Posterior cingulate gyrus (tissue), 11 donors: ENCODE results near the gene P2RX6.

Experiments
- DNase-seq, 10 donors: peaks; one replicate each; pipeline versions ENCODE4 v3.0.0 to v3.0.0-alpha.2; 2020 to 2021; ENCODE audit warnings: mixed read lengths in 3 of 10
- intact Hi-C: fragments of 100-400 bp; cut with DNase I; formaldehyde crosslinking; loops from one replicate; pipeline ENCODE4 v1.15.1; 2023

P2RX6 gene

DNA sequence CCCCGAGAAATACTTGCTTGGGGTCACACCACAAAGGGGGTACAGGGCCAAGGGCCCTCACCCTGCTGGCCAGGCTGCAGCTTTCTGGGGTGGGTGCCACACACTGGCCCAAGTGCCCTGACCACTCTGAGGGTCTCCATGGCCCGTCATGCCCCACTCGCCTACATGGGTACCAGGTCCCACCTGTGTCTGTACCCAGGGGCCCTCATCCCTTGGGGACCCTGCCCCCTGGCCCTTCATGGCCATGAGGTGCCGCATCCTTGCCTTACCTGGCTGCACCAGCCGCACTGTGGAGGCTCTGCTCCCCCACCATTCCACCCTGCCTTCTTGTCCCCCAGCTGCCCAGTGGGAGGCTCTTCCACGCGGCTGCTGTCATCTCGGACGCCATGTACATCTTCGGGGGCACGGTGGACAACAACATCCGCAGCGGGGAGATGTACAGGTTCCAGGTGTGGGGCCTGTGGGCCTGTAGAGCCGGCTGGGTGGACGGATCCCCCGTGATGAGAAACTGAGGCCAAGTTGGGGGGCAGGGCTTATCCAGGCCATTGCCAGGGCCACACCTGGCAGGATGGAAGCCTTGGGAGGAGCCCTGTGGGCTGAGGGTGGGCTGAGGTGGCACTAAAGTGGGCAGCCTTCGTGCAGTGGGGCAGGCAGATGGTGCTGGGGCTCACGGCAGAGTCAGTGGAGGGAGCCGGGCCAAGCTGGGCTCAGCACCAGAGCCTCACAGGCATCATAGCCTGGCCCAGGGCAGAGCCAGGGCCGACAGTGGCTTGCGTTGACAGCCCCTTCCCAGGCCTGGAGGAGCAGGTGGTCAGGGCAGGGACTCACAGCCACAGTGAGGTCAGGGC, 22.3 kb upstream of the P2RX6 start:
- intact Hi-C loops: no loop called here
- DNase-seq: peak in 1 of 10 donors; percentile 74

DNA sequence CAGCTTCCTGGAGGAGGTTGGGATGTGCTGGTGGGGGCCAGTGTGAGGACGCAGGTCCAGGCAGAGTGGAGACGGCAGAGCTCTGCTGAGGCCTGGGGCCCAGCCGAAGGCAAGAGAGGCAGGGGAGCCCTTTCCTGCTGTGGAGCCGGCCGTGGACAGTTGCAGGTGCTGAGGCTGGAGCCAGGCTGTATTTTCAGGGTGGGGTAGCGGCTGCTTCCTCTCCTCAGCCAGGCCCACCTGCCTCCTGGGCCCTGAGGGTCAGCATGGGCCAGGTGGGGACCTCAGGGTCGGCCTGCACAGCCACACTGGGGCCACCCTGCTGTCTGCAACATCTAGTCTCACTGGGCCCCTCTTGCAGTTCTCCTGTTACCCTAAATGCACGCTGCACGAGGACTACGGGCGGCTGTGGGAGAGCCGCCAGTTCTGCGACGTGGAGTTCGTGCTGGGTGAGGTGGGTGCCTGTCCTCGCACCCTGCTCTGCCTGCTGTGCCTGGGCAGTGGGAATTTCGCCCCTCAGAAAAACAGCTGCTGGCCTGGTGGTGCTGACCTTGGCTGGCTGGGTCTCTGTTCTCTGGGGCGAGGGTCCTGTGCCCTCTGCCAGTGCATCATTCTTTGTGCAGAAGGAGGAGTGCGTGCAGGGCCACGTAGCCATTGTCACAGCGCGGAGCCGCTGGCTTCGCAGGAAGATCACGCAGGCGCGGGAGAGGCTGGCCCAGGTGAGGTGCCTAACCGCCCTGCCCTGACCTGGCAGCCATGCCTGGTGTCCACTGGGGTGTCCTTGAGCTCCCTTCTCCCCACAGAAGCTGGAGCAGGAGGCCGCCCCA, 21.4 kb upstream of the P2RX6 start:
- intact Hi-C loops: no loop called here
- DNase-seq: peak in 1 of 10 donors; percentile 73

DNA sequence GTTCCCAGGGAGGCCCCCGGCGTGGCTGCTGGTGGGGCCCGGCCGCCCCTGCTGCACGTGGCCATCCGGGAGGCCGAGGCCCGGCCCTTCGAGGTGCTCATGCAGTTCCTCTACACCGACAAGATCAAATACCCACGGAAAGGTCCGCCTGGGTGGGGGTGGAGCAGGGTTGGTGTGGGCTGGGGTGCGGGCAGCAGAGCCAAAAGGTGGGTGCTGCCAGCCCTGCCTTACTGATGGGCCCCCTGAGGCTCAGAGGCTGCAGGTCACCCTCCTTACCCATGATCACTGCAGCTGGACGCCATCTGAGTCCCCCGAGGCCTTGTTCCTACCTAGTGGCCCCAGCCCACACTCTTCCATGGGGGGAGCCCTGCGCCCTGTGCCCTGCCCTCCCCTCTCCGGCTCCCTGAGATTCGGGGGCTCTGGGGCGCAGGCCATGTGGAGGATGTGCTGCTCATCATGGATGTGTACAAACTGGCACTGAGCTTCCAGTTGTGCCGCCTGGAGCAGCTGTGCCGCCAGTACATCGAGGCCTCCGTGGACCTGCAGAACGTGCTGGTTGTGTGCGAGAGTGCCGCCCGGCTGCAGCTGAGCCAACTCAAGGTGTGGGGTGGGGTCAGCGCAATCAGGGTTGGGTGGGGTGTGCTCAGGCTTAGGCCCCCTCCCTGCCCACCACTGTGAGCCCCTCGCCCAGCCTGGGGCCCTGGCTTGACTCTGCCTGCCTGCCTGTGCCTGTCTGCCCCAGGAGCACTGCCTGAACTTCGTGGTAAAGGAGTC, 20.6 kb upstream of the P2RX6 start:
- intact Hi-C loops: no loop called here
- DNase-seq: peak in 1 of 10 donors; percentile 79

DNA sequence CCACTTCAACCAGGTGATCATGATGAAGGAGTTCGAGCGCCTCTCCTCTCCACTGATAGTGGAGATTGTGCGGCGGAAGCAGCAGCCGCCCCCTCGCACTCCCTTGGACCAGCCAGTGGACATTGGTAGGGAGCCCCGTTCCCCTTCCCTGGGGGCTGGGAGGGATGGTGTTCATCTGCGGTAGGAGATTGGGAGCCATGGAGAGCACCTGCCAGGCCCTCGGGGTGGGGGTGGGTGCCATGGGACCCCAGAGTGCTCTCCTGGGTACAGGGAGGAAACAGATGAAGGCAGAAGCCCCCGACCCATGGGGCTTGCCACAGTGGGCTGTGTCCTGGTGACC, 20.1 kb upstream of the P2RX6 start:
- DNase-seq: no peak
- intact Hi-C loops: no loop called here

DNA sequence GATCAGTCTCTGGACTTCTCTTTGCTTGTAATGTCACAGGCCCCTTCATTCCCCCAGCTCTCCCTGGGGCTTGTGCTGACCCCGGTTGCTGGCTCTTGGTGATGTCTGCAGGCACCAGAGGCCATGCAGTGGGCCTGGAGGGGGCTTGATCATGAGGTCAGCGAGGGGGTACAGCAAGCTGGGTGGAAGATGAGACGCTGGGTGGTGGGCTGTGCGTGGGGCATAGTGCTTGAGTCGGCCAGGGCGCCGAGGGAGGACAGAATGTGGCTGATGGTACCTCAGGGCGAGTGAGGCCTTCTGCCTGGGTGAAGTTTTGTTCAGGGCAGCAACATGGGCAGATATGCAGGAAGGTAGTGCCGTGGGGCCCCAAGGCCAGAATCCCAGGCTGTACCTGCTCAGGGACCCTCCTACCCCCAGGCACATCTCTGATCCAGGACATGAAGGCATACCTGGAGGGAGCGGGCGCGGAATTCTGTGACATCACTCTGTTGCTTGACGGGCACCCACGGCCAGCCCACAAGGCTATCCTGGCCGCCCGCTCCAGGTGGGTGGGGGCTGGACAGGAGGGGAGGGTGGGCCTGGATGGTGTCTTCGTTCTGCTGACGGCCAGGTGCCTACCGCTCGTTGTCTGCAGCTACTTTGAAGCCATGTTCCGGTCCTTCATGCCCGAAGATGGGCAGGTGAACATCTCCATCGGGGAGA, 19.5 kb upstream of the P2RX6 start:
- intact Hi-C loops: no loop called here
- peak in 1 of 10 donors; percentile 73 for DNase-seq

DNA sequence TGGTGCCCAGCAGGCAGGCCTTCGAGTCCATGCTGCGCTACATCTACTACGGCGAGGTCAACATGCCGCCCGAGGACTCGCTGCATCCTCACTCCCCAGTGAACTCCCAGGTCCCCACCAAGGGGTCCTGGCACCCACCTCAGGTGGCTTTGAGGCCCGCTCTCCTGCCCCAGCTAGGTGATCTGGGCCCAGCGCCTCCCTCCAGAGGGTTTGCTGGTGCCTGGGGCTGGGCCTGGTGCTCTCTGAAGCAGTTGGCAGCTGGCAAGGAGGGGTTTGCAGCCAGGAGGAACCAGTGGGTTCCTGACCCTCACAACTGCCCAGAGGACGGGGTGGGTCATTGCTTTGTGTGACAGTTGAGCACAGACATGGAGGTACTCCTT, 18.9 kb upstream of the P2RX6 start:
- intact Hi-C loops: no loop called here
- peak in 1 of 10 donors; percentile 73 for DNase-seq

DNA sequence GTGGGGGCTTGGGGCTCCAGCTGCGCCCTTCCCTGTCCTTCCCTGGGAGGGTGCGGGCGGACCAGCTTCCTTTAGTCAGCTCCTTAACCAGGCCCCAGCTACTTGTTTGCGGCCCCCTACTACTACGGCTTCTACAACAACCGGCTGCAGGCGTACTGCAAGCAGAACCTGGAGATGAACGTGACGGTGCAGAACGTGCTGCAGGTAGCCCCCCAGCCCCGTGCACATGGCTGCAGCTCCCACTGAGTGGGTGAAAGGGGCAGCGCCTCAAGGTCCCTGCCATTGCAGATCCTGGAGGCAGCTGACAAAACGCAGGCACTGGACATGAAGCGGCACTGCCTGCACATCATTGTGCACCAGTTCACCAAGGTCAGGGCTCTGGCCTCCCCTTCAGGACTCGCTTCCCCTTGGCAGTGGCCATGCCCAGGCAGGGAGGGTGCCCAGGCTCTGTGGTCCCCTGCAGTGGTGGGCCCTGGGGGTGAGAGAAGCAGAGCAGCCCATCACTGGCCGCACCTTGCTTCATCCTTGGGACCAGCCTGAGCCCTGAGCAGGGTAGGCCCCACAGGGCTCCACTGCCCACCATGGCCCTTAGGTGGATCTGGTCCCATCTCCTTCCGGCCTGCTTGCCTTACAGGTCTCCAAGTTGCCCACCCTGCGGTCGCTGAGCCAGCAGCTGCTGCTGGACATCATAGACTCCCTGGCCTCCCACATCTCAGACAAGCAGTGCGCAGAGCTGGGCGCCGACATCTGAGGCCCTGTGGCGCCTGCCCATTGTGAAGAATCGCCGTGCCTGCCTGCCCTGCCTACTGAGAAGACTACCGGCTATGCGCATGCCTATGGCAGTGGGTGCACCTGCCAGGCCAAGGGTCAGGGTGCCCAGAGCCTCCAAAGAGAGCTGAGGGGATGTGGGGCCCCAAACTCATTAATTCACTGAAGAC, 18.1 kb upstream of the P2RX6 start:
- DNase-seq: peak in 1 of 10 donors; percentile 82
- intact Hi-C loops: no loop called here

DNA sequence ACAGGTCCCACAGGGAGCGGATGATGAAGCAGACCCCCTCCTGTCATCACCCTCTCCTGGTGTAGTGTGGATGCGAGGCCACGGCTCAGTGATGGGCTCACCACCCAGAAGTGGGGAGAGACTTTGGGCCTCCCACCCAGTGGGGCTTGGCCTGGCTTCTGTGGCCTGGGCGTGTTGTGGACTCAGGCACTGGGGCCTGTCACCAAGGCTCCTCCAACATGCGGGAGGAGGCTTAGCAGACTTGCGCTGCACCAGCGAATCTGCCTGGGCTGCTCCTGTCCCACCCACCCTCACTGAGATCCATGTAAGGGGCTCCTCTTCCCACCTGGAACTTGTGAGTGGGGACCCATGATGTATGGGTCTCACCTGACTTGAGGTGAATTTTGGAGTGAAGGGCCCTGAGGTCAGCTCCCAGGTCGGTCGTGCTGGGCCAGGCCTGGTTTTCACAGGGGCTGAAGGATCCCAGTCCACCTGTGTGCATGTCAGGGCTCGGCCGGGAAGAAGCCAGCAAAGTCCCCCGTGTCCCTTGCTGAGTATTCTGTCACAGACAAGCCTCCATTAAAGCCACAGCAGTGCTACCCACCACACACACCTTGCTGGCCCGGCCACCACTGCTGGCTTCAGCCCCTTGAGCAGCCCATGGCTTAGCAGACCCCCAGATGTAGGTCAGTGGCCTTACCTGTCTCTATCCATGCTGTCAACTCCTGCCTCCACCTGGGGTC, 17.3 kb upstream of the P2RX6 start:
- peak in 1 of 10 donors; percentile 70 for DNase-seq
- intact Hi-C loops: no loop called here

DNA sequence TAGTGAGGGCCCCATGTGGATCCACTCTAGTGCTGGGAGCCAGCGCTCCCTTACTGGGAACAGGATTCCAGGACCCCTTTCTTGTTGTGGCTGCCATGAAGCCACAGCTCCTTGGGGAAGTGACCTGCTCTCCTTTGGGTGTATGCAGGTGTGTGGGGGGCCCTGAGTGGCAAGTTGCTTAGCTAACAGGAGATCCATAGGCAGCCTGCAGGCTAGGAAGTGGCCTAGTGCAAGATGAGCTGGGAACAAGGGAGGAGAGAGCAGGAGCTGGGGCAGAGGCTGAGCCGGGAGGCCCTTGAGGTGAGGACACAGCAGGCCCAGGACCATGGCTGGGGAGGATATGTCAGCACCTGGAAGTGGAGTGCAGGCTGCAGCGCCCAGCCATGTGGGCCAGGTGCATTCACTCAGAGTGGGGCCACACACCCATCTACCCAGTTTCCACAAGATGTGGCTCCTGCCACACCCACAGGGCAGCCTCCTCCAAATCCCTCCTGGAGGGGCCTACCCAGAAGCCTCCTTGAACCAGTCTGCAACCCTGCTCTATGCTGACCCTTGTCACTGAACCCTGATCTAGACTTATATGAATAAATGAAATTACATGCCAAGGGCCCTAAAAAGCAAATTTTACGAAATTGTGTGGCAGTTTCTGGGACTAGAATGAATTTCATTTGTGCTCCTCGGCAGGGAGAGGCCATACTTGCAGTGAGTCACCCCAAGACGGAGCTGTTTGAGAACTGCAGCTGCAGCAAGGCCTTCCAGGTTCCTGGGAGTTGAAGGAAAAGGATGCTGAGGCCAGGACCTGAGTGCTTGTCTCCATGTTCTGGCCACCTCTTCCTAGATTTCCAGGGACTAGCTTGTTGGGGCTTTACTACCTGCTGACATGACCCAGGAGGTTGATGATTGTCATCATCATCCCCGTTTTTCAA, 16.3 kb upstream of the P2RX6 start:
- intact Hi-C loops: no loop called here
- peak in 1 of 10 donors; percentile 79 for DNase-seq

DNA sequence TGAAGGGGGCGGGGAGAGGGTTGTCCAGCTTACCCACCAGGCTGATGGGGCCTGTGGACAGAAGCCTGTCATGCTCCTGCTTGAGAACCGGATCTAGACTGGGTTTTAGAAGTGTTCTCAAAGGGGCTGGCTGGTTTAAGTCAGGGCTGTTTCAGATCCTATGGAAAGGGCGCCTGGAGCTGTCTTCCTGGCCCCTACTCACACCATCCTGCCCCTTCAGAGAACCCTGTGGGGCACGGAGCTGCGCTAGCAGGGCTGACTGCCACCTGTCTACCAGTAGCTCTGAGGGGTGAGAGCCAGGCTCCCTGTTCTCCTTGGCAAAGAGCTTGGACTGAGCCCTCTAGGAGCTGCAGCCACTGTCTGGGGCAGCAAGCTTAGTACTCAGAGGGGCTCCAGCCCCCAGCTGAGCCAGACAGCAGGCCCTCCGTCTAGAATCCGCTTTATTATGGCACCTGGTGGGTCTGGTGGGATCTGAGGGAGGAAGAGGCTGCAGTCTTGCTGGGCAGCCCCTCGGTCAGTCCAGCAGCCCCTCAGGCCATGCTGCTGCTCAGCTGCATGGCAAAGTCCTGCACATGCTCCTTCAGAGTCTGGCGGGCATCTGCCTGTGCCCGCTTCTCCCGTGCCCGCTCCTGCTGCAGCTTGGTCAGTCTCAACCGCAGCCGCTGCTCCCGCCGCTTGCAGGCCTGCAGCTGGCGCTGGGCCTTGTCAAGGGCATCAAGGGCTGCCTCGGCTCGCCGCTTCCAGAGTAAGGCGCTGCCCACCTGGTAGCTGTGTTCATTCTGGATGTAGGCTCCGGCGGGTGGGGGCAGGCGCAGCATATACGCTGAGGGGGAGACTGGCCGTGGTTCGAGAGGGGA, 15.4 kb upstream of the P2RX6 start:
- intact Hi-C loops: loop anchor here (5.0 kb wide), 1 partner anchor 142 kb away; the partner anchor contains the start of genes PI4KA and SNAP29
- peak in 1 of 10 donors; percentile 83 for DNase-seq

DNA sequence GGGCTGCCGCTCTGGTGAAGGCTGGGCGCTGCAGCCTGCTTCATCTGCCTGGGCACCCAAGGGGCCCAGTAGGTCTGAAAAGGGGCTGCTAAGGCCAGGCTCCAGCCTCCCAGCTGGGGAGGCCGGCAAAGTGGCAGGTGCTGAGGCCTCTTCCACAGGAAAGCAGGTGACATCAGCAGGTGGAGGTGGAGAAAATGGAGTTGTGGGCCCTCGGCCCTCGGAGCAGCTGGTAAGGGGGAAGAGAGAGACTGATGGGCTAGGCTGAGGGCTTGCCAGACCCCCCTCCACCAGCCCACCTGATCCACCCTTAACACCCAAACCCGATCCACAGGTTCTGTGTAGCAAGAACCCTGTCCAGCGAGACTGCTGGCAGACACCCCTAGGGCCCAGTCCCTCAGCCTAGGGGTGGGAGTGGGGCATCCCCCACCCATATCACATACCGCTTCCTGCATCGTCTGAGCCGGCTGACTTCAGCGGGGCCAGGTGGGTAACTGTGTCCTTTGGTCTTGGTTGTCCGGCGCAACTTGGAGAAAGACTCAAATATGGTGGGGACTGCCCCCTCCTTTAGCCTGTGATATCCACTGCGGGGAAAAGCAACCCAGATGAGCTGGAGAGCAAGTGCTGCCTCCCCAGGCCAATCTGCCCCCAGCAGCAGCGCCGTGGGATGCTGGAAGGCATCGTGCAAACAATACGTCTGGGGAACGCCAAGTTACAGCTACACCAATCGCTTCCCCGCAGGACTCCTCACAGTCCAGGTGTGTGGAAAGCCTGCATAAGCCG, 14.6 kb upstream of the P2RX6 start:
- intact Hi-C loops: loop anchor here (5.0 kb wide), 1 partner anchor 143 kb away; the partner anchor contains the start of genes PI4KA and SNAP29
- no peak for DNase-seq

DNA sequence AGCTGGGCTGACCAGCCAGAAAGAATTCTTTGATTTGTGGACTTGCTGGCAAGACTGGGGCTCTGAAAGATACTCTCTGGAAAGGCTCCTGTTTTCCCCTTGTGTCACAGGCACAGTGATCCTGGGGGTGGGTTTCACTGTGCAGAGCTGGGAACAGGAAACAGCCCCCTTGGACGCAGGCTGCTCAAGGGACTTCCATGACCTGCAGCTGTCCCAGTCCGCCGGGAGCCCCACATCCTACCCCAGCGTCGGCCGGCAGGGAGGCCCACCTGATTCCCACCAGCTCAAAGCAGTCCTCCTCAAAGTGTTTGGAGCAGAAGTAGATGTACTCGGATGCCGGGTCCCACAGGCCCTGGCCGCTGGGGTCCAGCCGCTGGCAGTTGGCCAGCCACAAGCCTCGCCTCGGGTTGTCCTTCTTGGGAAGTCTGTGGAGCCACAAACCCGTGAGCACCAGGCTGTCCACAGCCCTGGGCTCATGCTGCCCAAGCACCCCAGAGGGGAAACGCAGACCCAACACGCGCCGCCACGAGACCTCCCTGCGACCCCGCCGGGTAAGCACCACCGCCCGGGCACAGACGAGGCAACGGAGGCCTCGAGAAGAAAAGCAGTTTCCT, 13.9 kb upstream of the P2RX6 start:
- intact Hi-C loops: loop anchor here (5.0 kb wide), 1 partner anchor 144 kb away; the partner anchor contains the start of genes PI4KA and SNAP29

DNA sequence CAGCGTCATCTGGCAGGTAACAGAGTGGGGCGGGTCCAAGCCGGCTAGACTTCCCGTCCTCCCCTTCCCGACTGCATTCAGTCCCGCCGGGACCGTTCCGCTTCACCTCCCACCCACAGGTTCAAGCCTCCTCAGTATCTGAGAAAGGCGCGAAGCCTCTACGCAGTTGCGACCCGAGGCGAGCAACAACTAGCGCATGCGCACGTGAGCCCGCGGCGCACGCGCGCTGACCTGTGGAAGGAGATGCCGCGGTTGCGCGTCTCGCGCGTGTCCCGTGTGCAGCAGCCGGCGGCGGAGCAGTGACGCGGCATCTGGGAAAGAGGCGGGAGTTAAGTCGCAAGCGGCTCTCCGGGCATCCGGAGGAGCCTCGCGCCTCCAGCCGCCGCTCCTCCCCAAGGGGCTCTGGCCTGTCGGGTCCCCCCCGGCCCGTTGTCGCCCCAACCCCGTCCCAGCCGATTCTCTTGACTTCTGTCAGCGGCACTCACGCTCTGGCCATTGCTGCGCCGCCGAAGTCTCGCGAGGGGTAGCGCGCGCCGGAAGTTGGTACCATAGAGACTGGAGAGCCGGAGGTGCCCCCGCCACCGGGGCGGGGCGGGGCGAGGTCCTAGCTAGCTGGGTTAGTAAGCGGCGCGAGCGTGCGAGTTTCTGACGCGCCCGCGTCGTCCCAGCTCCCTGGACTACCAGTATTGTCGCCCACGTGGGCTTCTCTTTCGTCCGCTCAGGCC, 13.2 kb upstream of the P2RX6 start, which contains the start of gene THAP7:
TSS of gene THAP7 (minus strand) at position 518 of the 725 bp plus-strand sequence. CDS start at position 311, 207 bp downstream.
- intact Hi-C loops: loop anchor here (5.0 kb wide), 1 partner anchor 144 kb away; the partner anchor contains the start of genes PI4KA and SNAP29
- peak; percentile 94 to 99 (median 97) for DNase-seq

More for the DNA sequence above, 13.9 kb upstream of the P2RX6 start:
- peak in 2 of 10 donors; percentile 25 to 89 for DNase-seq

DNA sequence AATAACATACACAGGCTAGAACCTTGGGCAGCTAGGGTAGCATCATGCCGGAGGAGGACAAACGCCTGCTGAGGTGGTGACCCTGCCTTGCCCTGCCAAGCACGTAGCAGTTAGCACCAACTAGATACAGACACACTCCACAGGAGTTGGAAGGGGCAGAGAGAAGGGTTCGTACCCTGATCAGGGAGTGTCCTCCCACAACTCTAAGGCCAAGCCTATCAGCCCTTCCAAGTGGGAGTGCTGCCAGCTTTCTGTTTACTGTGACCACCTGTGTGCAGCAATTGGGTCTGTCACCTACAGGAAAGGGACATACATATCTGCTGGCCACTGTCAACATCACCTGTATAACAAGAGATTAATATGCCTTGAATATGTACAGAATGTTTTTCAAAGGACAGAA, 11.2 kb upstream of the P2RX6 start:
- DNase-seq: no peak
- intact Hi-C loops: loop anchor here (5.0 kb wide), 1 partner anchor 146 kb away; the partner anchor contains the start of genes PI4KA and SNAP29
